Thyroid gland (tissue), 4 donors: ENCODE results near the gene FKBP14. TPM values are rescaled to one million over a fixed set of nuclear protein-coding genes. Genes with fewer than 3 reads are reported as not detected.

Experiments used
- DNase-seq, 2 donors: peaks; one replicate each; pipeline ENCODE4 v3.0.0-alpha.2; 2019
- H3K27ac ChIP-seq, 3 donors: fragments of 200-600 bp; sonication (generic); 1 replicate in 2 of 3; 2 replicates in 1 of 3; pipeline ENCODE4 v1.5.1; 2016 to 2019; ENCODE audit warnings: mild to moderate bottlenecking in 1 of 3, moderate library complexity in 1 of 3
- H3K27me3 ChIP-seq: fragments of 200-600 bp; sonication (generic); one replicate; pipeline ENCODE4 v1.5.1; 2019
- H3K36me3 ChIP-seq, 2 donors: fragments of 200-600 bp; sonication (generic); one replicate each; pipeline ENCODE4 v1.5.1; 2016 to 2019
- H3K4me1 ChIP-seq, 2 donors: fragments of 200-600 bp; sonication (generic); one replicate each; pipeline ENCODE4 v1.5.1; 2017 to 2019
- H3K4me3 ChIP-seq, 3 donors: fragments of 200-600 bp; sonication (generic); replicated peaks in 1 of 3; 1 replicate in 2 of 3; 2 replicates in 1 of 3; pipeline ENCODE4 v1.5.1; 2016; ENCODE audit warnings: mild to moderate bottlenecking in 1 of 3
- H3K9me3 ChIP-seq: fragments of 200-600 bp; sonication (generic); one replicate; pipeline ENCODE4 v1.5.1; 2017
- CTCF ChIP-seq, 6 experiments: fragments of 200-600 bp in 3 of 6; fragments of 450-650 bp in 3 of 6; sonication (generic) in 3 of 6; IDR thresholded peaks; one replicate each; pipeline ENCODE4 v1.5.1; 2016 to 2019; ENCODE audit warnings: antibody characterized with exemption in 6 of 6, mild to moderate bottlenecking in 2 of 6, inconsistent platforms in 1 of 6, moderate library complexity in 1 of 6
- POLR2A ChIP-seq, 2 donors: fragments of 450-650 bp; IDR thresholded peaks; one replicate each; pipeline ENCODE4 v1.6.1; 2017; ENCODE audit warnings: antibody characterized with exemption in 2 of 2, mild to moderate bottlenecking in 2 of 2, moderate library complexity in 1 of 2
- WGBS, 2 donors: methylation state at CpG; one replicate each; pipeline ENCODE4 v1.1.5; 2017; 5-methylcytosine and 5-hydroxymethylcytosine counted together
- intact Hi-C: fragments of 100-400 bp; cut with DNase I; formaldehyde crosslinking; loops from one replicate; pipeline ENCODE4 v1.15.1; 2023
- total RNA-seq, 4 donors: library from RNA; depleted of rRNA; stranded (reverse); fragments of >200 nt; gene quantifications; one replicate each; pipeline ENCODE4 v1.2.3, GENCODE V29; 2016

FKBP14 gene
- total RNA-seq, 4 donors from 2014 or later = 5.2 to 11.7 (median 6.6) TPM

- intact Hi-C loops = no loop called here
- no peaks in the 10 kb centered on the region for H3K27me3 ChIP-seq
- TF ChIP-seq POLR2A (IDR thresholded peaks at IDR 0.05) = no peak
- TF ChIP-seq CTCF (IDR thresholded peaks at IDR 0.05) = no peak
- H3K4me3 ChIP-seq = no peak overlapping the region
- WGBS, 2 donors = 86 to 97% methylated on average over 5 of the region's 5 CpGs
- H3K4me1 ChIP-seq = no peaks in the 10 kb centered on the region
- no peaks in the 10 kb centered on the region for H3K36me3 ChIP-seq
- H3K9me3 ChIP-seq = no peaks in the 10 kb centered on the region
- H3K27ac ChIP-seq = no peak overlapping the region
- DNase-seq = no peak
Measured at GRCh38 chr7:30069096-30069867, 42.8 kb upstream of the FKBP14 start.

DNA sequence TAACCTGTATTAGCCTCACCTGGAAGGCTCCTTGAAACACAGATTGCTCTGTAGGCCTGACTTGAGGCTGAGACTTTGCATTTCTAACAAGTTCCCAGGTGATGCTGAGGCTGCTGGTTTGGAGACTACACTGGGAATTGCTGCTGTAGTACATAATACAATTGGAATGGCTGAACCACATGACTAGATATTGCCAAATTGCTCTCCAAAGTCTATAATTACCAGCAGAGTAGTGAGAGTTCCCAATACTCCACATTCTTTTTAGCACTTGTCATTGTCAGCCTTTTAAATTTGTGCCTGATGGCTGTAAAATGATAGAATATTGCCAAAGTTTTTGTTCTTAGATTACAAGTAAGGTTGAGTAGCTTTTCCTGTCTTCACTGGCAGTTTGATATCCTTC lies 41.6 kb upstream of the FKBP14 start:
- Histone ChIP-seq H3K27ac (no peak overlapping the region), H3K27me3 (no peaks in the 10 kb centered on the region), H3K9me3 (no peaks in the 10 kb centered on the region), H3K4me1 (no peaks in the 10 kb centered on the region), H3K4me3 (no peak overlapping the region), H3K36me3 (no peaks in the 10 kb centered on the region)
- peak in 1 of 2 donors; percentile 3 for DNase-seq
- intact Hi-C loops = no loop called here
- no peak for TF ChIP-seq POLR2A (IDR thresholded peaks at IDR 0.05)
- TF ChIP-seq CTCF (IDR thresholded peaks at IDR 0.05) = no peak

DNA sequence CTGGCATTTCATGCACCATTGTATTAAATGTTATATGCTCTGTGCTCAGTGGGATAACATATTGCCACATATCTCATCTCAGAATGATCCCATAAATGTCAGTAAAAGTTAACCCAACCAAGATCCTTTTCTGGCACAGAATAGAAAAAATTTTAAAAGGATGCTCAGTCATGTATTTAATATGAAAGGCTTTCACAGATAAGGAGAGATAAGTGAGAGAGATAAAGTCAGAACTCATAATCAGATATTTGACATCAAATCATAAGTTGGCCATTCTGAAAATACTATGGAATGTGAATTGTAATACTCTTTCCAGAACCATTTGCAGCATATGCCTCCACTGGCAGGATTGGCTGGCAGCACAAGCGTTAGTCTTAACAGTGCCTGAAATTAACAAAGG lies 40.2 kb upstream of the FKBP14 start:
- Histone ChIP-seq H3K9me3 (no peaks in the 10 kb centered on the region), H3K4me1 (no peaks in the 10 kb centered on the region), H3K27ac (no peak overlapping the region), H3K4me3 (no peak overlapping the region), H3K27me3 (no peaks in the 10 kb centered on the region), H3K36me3 (no peaks in the 10 kb centered on the region)
- TF ChIP-seq POLR2A (IDR thresholded peaks at IDR 0.05) (no peak), CTCF (IDR thresholded peaks at IDR 0.05) (no peak)
- WGBS, 2 donors = 86 to 100% methylated on average over 1 of the region's 1 CpG
- no peak for DNase-seq
- intact Hi-C loops = no loop called here

DNA sequence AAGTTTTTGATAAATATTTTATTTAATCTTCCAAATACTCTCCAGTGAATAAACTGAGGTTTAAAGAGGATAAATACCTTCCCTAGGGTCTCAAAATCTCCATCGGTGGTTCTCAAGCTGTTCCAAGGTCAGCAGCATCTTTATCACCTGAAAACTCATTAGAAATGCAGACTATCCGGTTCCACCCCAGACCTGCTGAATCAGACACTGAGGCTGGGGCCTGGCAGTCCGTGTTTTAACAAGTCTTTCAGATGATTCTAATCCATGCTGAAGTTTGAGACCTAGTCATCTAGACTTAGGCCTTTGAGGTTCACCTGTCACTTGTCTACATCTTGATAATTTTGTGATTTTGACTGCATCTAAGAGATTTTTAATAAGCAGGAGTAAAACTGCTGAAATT lies 39.2 kb upstream of the FKBP14 start:
- no peak for DNase-seq
- no peak for TF ChIP-seq CTCF (IDR thresholded peaks at IDR 0.05)
- no peak for TF ChIP-seq POLR2A (IDR thresholded peaks at IDR 0.05)
- no peak overlapping the region for H3K27ac ChIP-seq
- H3K4me1 ChIP-seq = no peaks in the 10 kb centered on the region
- no peaks in the 10 kb centered on the region for H3K27me3 ChIP-seq
- intact Hi-C loops = no loop called here
- no peak overlapping the region for H3K4me3 ChIP-seq
- H3K9me3 ChIP-seq = no peaks in the 10 kb centered on the region
- H3K36me3 ChIP-seq = no peaks in the 10 kb centered on the region
- WGBS, 2 donors = 86% methylated on average over 3 of the region's 3 CpGs

DNA sequence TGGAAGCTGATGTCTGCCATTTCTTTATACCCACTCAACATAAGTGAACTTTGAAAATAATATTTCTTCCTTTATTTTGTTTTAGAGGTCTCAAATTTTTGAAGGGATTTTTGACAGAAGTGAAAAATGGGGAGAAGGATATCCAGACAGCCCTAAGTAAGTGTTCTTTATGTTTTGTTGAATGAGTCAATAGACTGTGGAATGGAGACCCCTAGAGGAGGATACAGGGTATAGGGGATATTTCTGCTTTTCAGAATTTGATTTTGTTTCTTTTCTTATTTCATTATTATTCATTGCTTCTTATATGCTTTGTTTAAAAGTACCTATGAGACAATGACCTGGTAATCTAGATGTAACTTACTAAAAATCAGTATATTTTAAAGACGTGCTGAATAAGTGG lies 36.1 kb upstream of the FKBP14 start:
- no peak for DNase-seq
- Histone ChIP-seq H3K4me3 (no peak overlapping the region), H3K4me1 (no peaks in the 10 kb centered on the region), H3K27ac (no peak overlapping the region), H3K9me3 (no peaks in the 10 kb centered on the region), H3K27me3 (no peaks in the 10 kb centered on the region), H3K36me3 (no peaks in the 10 kb centered on the region)
- TF ChIP-seq CTCF (IDR thresholded peaks at IDR 0.05) (peak in 5 of 6 experiments; percentile 20 to 56 (median 48)), POLR2A (IDR thresholded peaks at IDR 0.05) (no peak)
- intact Hi-C loops = no loop called here
- WGBS, 2 donors = 68 to 77% methylated on average over 1 of the region's 1 CpG
